Measurements from ENCODE around the gene C12orf60.

Gene C12orf60

GRCh38 chr12:14777271-14777670 lies 26.2 kb upstream of the C12orf60 start:
- no peak for DNase-seq (ENCODE audit: low read depth)

GRCh38 chr12:14779834-14780233 lies 23.6 kb upstream of the C12orf60 start:
- DNase-seq (ENCODE audit: low read depth) = no peak

- no peak for DNase-seq (ENCODE audit: low read depth)
Observed at GRCh38 chr12:14780859-14781258, 22.6 kb upstream of the C12orf60 start.

GRCh38 chr12:14781563-14781962 lies 21.9 kb upstream of the C12orf60 start:
- DNase-seq (ENCODE audit: low read depth) = no peak

GRCh38 chr12:14782756-14783155 lies 20.7 kb upstream of the C12orf60 start:
- no peak for DNase-seq (ENCODE audit: low read depth)

- DNase-seq (ENCODE audit: low read depth) = no peak
Observed at GRCh38 chr12:14784471-14784870, 19.0 kb upstream of the C12orf60 start.

- DNase-seq (ENCODE audit: low read depth) = no peak
Observed at GRCh38 chr12:14785568-14785967, 17.9 kb upstream of the C12orf60 start.

GRCh38 chr12:14795028-14795448 lies 8.4 kb upstream of the C12orf60 start:
- DNase-seq (ENCODE audit: low read depth) = no peak

- DNase-seq (ENCODE audit: low read depth) = no peak
Observed at GRCh38 chr12:14802247-14802646, 1.2 kb upstream of the C12orf60 start.

GRCh38 chr12:14802721-14803010 lies 804 bp upstream of the C12orf60 start:
- DNase-seq (ENCODE audit: low read depth) = no peak

- no peak for DNase-seq (ENCODE audit: low read depth)
Observed at GRCh38 chr12:14803830-14804160, 325 bp downstream of the C12orf60 start.

GRCh38 chr12:14810167-14810952 lies 6.9 kb downstream of the C12orf60 start:
- no peak for DNase-seq (ENCODE audit: low read depth)

GRCh38 chr12:14810953-14811483 lies 7.5 kb downstream of the C12orf60 start:
- no peak for DNase-seq (ENCODE audit: low read depth)

- no peak for DNase-seq (ENCODE audit: low read depth)
Observed at GRCh38 chr12:14811486-14811885, 8.0 kb downstream of the C12orf60 start.

- no peak for DNase-seq (ENCODE audit: low read depth)
Observed at GRCh38 chr12:14814014-14814413, 10.5 kb downstream of the C12orf60 start, which contains the start of gene SMCO3. SMCO3 (minus strand) TSS chr12:14814182; CDS start chr12:14806680, 7,502 bp downstream.

- DNase-seq (ENCODE audit: low read depth) = no peak
Observed at GRCh38 chr12:14824012-14824634, 20.7 kb downstream of the C12orf60 start.

- DNase-seq (ENCODE audit: low read depth) = no peak
Observed at GRCh38 chr12:14825256-14825655, 21.8 kb downstream of the C12orf60 start.

GRCh38 chr12:14826491-14826890 lies 23.0 kb downstream of the C12orf60 start:
- no peak for DNase-seq (ENCODE audit: low read depth)

- no peak for DNase-seq (ENCODE audit: low read depth)
Observed at GRCh38 chr12:14827043-14827442, 23.6 kb downstream of the C12orf60 start.

GRCh38 chr12:14828892-14829291 lies 25.4 kb downstream of the C12orf60 start:
- no peak for DNase-seq (ENCODE audit: low read depth)

- DNase-seq (ENCODE audit: low read depth) = no peak
Observed at GRCh38 chr12:14833336-14833735, 29.9 kb downstream of the C12orf60 start.

GRCh38 chr12:14833952-14834351 lies 30.5 kb downstream of the C12orf60 start:
- no peak for DNase-seq (ENCODE audit: low read depth)

- no peak for DNase-seq (ENCODE audit: low read depth)
Observed at GRCh38 chr12:14834509-14834908, 31.0 kb downstream of the C12orf60 start.
